ENCODE results near the gene SCN4A.
"Not testable (repeated sequence)": the region's sequence is repeated elsewhere in the genome, so short reads cannot be mapped to it uniquely, and the experiment has no call there.

Gene SCN4A

DNA sequence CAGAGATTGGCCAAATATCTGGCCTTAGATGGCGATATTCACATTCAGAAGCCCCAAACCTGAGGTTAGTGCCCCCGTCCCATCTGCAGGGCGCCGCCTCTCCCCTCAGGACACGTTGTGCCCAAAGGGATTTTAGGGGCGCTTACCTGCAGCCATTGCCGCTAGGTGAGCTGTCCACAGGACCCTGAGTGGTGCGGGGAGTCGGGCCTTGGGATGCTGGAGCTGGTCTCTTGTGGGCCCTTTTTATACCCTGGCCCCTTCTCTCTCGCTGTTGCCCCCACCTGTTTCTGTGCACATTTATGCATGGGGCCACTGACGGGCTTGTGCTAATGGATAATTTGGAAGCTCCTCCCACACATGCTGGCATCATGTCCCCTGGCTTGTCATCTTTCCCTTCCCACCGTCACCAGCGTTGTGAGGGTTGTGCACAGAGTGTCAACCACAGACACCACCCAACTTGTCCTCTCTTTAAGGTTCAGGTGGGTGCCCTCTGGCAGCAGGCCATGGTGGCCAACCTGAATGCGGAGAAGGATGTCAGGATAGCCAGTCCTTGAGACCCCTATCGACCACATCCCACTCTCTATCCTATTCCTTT is 61.6 kb downstream of the SCN4A start, which contains the start of gene CSHL1:
CSHL1 (minus strand) TSS at position 218 of the 595 bp plus-strand sequence; CDS start at position 156, 62 bp downstream.
- no peak for DNase-seq

DNA sequence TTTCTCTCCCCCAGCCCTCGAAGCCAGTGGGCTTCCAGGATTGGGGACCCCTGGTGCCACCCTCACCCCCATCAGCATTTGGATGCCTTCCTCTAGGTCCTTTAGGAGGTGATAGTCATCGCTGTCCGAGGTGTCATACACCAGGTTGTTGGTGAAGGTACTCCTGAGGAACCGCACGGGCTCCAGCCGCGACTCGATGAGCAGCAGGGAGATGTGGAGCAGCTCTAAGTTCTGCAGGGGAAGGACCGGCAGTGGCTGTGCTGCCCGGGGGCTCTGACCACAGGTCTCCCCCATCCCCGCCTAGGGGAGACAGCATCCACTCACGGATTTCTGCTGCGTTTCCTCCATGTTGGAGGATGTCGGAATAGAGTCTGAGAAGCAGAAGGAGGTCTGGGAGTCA is 62.6 kb downstream of the SCN4A start:
- DNase-seq, result no peak

DNA sequence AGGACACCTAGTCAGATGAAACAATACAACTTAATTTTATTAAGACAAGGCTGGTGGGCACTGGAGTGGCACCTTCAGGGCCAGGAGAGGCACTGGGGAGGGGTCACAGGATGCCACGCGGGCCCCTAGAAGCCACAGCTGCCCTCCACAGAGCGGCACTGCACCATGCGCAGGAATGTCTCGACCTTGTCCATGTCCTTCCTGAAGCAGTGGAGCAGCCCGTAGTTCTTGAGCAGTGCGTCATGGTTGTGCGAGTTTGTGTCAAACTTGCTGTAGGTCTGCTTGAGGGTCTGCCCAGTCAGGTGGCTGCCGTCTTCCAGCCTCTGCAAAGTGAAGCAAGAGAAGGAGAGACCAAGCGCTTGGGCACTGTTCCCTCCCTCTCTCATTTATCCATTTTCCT is 63.1 kb downstream of the SCN4A start:
- not testable (repeated sequence) for DNase-seq

DNA sequence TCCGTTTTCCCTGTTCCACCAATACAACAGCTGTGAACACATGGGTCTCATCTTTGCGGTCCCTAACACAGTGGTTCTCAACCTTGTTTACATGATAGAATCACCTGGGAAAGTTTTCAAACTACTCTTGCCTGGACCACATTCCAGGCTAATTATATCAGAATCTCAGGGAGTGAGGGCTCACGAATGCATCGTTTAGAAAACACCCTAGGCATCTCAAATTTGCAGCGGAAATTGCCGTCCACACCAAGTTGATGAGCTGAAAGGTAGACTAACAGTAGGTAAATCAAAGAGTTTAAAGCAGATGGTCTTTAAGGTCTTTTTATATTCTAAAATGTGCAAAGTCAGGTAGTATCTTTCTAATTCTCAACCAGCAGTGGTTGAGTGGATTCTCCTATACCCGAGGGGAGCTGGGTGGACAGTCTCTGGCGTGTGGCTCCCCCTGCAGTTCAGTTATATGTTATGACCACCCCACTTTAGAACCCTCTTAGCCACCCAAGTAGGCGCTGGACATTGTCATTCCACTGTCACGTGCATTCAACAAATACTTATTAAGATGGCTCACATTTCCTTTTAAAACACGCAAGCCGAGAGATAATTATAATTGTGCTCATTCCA is 65.4 kb downstream of the SCN4A start:
- not testable (repeated sequence) for DNase-seq

DNA sequence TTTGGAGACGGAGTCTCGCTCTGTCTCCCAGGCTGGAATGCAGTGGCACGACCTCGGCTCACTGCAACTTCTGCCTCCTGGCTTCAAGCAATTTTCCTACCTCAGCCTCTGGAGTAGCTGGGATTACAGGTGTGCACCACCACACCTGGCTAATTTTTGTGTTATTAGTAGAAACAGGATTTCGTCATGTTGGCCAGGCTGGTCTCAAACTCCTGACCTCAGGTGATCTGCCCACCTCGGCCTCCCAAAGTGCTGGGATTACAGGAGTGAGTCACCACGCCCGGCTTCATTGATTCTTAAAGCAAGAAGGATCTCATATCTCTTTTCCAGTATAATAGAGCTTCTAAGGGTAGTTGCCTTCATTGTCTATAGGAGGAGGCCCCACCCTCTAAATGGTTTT is 67.9 kb downstream of the SCN4A start:
- not testable (repeated sequence) for DNase-seq

DNA sequence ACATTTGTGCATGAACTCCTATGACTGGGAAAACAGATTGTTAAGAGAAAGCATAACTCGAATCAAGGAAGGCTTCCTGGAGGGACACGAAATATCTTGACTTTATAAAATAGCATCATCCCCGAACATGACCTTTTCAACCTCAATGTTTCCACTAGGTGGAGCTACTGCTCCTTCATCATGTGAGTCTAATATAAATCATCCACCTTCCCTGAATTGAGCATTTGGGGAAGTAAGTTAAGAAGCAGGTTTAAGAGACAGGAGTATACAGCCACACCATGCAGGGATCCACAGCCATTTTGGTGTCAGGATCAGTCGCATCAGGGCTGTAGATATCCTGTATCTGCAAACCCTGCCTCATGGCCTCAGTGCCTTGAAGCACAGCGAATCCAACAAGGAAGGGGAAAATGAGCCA is 68.9 kb downstream of the SCN4A start:
- not testable (repeated sequence) for DNase-seq

DNA sequence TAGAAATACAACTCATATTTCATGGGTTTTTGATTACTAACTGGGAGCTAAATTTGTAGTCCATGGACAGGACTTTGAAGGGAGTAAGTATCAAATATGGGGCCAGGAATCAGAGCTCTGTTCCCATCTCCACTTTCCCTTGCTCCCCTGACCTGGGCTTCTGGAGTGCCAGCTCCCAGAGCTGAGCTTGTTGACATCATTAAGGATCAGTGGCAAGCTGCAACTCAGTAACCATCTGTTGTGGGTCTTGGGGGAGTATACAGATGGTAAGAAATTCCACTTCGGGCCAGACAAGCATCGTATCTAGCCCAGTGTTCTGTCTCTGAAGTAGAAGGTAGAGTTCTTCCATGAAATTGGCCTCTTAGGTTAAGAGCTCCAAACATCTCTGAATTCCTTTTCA is 70.7 kb downstream of the SCN4A start:
- DNase-seq, result not testable (repeated sequence)

DNA sequence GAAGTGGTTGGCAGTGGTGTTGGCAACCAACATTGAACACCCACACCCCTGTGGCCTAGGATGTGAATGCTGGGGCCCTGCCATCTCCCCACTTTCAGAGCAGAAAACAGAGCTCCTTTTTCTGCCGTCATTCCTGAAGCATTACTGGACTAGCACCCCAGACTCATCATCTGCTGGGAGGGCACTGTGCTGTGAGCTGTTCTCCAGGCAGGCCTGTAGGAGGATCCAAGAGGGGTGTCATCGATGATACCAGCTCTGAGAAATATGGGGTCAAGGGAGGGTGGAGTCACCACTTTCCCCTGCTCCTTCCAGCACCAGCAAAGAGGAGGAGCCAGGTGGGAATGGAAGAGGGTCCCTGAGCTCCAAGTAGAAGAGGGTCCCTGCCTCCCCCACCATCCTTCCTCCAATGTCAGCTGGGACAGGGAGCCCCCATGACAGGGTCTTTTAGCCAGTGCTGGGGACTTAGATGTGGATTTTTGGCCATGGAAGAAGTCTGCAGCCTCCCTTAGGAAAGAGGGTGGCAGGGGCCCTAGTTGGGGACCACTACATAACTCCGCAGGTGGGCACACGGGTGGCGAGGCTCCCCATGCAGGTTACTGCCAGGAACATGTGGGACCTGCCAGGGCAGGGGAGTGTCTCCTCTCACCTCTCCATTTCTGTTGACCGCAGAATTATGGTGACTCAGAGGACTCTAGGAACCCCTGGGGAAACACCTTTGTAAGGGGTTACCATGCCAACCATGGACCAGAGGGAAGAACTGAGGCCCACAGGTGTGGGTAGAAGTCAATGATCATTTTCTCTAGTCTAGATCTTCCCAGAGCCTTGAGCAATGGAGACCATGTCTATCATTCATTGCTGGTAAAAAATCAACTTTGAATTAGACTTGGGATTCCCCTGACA is 73.6 kb downstream of the SCN4A start:
- not testable (repeated sequence) for DNase-seq

DNA sequence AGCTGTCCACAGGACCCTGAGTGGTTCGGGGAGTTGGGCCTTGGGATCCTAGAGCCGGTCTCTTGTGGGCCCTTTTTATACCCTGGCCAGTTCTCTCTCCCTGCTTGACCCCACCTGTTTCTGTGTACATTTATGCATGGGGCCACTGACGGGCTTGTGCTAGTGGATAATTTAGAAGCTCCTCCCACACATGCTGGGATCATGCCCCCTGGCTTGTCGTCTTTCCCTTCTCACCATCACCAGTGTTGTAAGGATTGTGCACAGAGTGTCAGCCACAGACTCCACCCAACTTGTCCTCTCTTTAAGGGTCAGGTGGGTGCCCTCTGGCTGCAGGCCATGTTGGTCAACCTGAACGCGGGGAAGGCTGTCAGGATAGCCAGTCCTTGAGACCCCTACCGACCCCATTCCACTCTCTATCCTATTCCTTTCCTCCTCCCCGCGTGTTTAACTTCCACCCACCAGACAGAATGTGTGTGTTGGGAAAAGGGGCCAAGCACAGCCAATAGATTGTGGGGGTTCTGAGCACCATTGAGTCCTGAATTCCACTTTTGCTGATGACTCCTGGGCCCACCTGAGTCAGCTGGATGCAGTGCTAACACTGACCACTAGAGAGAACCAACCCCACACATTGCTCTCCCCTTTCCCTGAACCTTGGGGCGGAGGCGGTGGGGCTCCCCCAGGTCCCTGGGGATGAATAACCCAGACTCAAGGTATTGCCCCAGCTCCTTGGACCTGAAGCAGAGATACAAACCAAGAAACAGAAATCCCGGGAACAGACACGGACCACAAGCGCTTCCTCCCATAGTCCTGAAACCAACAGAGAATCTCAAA is 76.0 kb downstream of the SCN4A start, which contains the start of gene CSH1:
CSH1 (minus strand) TSS at position 51 of the 831 bp plus-strand sequence. CDS start 63 bp downstream, outside the sequence.
- not testable (repeated sequence) for DNase-seq

DNA sequence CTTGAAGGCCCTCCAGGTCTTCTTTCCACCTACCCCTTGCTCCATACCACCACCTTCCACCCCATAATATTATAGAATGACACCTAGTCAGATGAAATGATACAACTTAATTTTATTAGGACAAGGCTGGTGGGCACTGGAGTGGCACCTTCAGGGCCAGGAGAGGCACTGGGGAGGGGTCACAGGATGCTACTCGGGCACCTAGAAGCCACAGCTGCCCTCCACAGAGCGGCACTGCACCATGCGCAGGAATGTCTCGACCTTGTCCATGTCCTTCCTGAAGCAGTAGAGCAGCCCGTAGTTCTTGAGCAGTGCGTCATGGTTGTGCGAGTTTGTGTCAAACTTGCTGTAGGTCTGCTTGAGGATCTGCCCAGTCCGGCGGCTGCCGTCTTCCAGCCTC is 77.9 kb downstream of the SCN4A start:
- not testable (repeated sequence) for DNase-seq

DNA sequence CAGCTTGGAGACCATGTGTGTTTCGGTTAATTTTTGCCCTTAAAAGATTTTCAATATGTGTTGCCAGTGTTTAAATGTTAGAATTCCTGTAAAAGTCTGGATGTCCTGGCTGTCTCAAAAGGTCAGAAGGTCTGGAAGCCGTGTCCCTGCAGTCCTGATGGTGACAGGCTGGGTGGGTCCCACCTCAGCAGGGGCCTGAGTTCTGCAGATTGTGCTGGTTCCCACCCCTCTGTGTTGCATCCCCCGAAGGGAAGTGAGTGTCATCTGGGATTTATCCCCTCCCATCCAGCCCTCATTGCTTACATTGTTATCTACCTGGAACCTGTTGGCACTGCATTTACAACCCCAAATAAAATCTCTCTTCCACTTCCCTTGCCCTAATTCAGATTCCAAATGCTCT is 78.7 kb downstream of the SCN4A start:
- DNase-seq, result not testable (repeated sequence)

DNA sequence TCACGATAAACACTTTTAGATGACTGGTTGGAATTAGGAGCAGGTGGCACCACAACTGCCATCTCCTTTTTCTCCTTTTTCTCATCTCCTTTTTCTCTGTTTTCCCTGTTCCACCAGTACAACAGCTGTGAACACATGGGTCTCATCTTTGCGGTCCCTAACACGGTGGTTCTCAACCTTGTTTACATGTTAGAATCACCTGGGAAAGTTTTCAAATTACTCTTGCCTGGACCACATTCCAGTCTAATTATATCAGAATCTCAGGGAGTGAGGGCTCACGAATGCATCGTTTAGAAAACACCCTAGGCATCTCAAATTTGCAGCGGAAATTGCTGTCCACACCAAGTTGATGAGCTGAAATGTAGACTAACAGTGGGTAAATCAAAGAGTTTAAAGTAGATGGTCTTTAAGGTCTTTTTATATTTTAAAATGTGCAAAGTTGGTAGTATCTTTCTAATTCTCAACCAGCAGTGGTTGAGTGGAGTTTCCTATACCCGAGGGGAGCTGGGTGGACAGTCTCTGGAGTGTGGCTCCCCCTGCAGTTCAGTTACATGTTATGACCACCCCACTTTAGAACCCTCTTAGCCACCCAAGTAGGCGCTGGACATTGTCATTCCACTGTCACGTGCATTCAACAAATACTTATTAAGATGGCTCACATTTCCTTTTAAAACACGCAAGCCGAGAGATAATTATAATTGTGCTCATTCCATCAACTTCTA is 80.2 kb downstream of the SCN4A start:
- DNase-seq, result not testable (repeated sequence)

DNA sequence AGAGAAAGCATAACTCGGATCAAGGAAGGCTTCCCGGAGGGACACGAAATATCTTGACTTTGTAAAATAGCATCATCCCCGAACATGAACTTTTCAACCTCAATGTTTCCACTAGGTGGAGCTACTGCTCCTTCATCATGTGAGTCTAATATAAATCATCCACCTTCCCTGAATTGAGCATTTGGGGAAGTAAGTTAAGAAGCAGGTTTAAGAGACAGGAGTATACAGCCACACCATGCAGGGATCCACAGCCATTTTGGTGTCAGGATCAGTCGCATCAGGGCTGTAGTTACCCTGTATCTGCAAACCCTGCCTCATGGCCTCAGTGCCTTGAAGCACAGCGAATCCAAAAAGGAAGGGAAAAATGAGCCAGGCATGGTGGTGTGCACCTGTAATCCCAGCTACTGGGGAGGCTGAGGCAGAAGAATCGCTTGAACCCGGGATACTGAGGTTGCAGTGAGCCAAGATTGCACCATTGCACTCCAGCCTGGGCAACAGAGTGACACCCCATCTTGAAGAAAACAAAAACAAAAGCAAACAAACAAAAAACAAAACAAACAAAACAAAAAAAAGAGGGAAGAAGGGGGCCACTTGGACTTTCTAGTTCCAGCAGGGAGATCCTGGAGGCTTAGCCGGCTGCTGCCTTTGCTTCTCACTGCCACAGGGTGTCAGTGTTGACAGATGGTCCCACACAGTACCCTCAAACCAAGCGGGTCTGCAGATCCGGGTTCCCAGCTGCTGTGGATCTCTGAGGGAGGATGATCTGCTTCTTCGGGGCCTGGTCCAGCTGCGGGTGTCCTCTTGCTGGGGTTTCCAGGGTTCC is 83.5 kb downstream of the SCN4A start:
- DNase-seq, result not testable (repeated sequence)
